Activated naive CD8-positive, alpha-beta T cell treated with anti-CD3 and anti-CD28 coated beads for 36 hours (primary cell): ENCODE results near the gene TRAPPC3. TPM values are rescaled to one million over a fixed set of nuclear protein-coding genes. Genes with fewer than 3 reads are reported as not detected.
"Not testable (repeated sequence)": the region's sequence is repeated elsewhere in the genome, so short reads cannot be mapped to it uniquely, and the experiment has no call there.

Source experiments
- DNase-seq: peaks from one replicate; pipeline ENCODE4 v3.0.0; 2021
- H3K27ac Mint-ChIP-seq: one replicate; pipeline ENCODE4 v1.8.0; 2022; ENCODE audit warnings: mild to moderate bottlenecking, moderate library complexity, mixed read lengths
- H3K27me3 Mint-ChIP-seq: one replicate; pipeline ENCODE4 v1.8.0; 2022; ENCODE audit warnings: mild to moderate bottlenecking, mixed read lengths
- H3K36me3 Mint-ChIP-seq: one replicate; pipeline ENCODE4 v1.8.0; 2021; ENCODE audit warnings: mild to moderate bottlenecking, mixed read lengths
- H3K4me1 Mint-ChIP-seq: one replicate; pipeline ENCODE4 v1.8.0; 2021; ENCODE audit warnings: mixed read lengths
- H3K4me3 Mint-ChIP-seq: one replicate; pipeline ENCODE4 v1.8.0; 2022; ENCODE audit warnings: mild to moderate bottlenecking, moderate library complexity, mixed read lengths
- H3K9me3 Mint-ChIP-seq: one replicate; pipeline ENCODE4 v1.8.0; 2022; ENCODE audit warnings: mixed read lengths
- total RNA-seq, 2 experiments: library from RNA; stranded (reverse); gene quantifications; one replicate each; pipeline ENCODE4 v1.2.3, GENCODE V29; 2021

Gene TRAPPC3
- total RNA-seq, 2 experiments from 2014 or later: 58.0 to 59.4 TPM

GRCh38 chr1:36159614-36160387 lies 10.5 kb upstream of the TRAPPC3 start:
- Mint-ChIP-seq H3K27ac (peak overlapping the region; percentile 93), H3K36me3 (peaks cover 46% of the 10 kb centered on the region), H3K4me3 (peak overlapping the region; percentile 86), H3K4me1 (peaks cover 62% of the 10 kb centered on the region), H3K9me3 (no peaks in the 10 kb centered on the region), H3K27me3 (no peaks in the 10 kb centered on the region)
- no peak for DNase-seq

DNA sequence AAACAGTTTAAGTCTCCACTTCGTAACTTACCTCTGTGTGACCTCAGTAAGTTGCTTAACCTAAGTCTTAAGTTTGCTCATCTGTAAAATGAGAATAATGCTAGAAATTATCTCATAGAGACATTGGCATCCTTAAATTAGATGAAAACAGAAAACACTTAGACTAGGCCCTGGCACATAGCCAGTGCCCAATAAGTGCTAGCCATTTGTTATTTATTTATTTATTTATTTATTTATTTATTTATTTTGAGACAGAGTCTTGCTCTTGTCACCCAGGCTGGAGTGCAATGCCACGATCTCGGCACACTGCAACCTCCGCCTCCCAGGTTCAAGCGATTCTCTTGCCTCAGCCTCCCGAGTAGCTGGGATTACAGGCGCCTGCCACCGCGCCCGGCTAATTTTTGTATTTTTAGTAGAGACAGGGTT lies 9.6 kb upstream of the TRAPPC3 start:
- peaks cover 61% of the 10 kb centered on the region for H3K4me1 Mint-ChIP-seq
- peaks cover 39% of the 10 kb centered on the region for H3K36me3 Mint-ChIP-seq
- peak overlapping the region; percentile 93 for H3K4me3 Mint-ChIP-seq
- peak overlapping the region; percentile 93 for H3K27ac Mint-ChIP-seq
- H3K27me3 Mint-ChIP-seq, DNase-seq, H3K9me3 Mint-ChIP-seq: not testable (repeated sequence)

DNA sequence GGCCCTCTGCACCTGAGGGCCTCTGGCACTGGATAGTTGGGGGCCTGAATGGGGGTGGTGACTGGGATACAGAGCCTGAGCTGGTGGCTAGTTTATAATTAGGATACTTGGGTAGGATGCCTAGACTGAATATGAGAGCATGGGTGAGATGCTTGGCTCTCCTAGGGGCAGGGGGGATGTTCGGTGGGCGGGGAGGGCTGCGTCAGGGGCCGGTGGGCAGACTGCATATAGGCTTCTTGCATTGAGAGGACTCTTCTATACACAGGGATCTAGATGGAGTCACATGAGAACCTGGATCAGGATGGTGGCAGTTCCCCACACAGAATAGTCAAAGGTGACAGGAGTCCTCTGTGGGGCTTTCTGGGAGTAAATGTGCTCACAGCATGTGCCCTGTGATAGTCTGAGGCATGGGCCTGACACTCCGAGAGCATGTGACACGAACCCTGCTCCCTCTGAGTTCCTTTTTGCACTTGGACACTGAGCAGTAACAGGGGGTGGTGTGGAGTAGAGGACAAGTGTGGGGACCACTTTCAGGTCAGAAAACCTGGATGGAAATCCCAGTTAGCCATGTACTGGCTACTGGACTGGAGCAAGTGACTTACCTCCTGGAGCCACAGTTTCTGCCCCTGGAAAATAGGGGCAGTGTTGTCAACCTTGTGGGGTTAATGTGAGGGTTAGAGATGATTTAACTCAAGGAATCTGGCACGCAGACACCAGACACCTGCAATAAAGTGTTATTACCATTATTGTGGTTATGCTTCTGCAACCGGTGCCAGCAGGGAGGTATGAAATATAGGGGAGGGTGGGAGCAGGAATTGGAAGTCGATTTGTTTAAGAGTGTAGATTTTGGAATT lies 8.9 kb upstream of the TRAPPC3 start:
- peaks cover 66% of the 10 kb centered on the region for H3K4me1 Mint-ChIP-seq
- peak overlapping the region; percentile 93 for H3K4me3 Mint-ChIP-seq
- no peaks in the 10 kb centered on the region for H3K9me3 Mint-ChIP-seq
- H3K27ac Mint-ChIP-seq: peak overlapping the region; percentile 90
- no peaks in the 10 kb centered on the region for H3K27me3 Mint-ChIP-seq
- no peak for DNase-seq
- peaks cover 39% of the 10 kb centered on the region for H3K36me3 Mint-ChIP-seq

GRCh38 chr1:36157115-36157903 lies 8.0 kb upstream of the TRAPPC3 start:
- peaks cover 64% of the 10 kb centered on the region for H3K4me1 Mint-ChIP-seq
- peak overlapping the region; percentile 93 for H3K4me3 Mint-ChIP-seq
- H3K36me3 Mint-ChIP-seq: peaks cover 36% of the 10 kb centered on the region
- no peaks in the 10 kb centered on the region for H3K27me3 Mint-ChIP-seq
- peak overlapping the region; percentile 90 for H3K27ac Mint-ChIP-seq
- H3K9me3 Mint-ChIP-seq: no peaks in the 10 kb centered on the region
- peak; percentile 40 for DNase-seq

- peak overlapping the region; percentile 90 for H3K27ac Mint-ChIP-seq
- H3K4me3 Mint-ChIP-seq: peak overlapping the region; percentile 93
- no peaks in the 10 kb centered on the region for H3K27me3 Mint-ChIP-seq
- no peaks in the 10 kb centered on the region for H3K9me3 Mint-ChIP-seq
- H3K36me3 Mint-ChIP-seq: peaks cover 28% of the 10 kb centered on the region
- peak; percentile 68 for DNase-seq
- H3K4me1 Mint-ChIP-seq: peaks cover 64% of the 10 kb centered on the region
These were observed 7.2 kb upstream of the TRAPPC3 start for GRCh38 chr1:36156329-36157114.

- peak; percentile 86 for DNase-seq
- Mint-ChIP-seq H3K27me3 (no peaks in the 10 kb centered on the region), H3K9me3 (no peaks in the 10 kb centered on the region), H3K4me3 (peak within 1 kb of the TSS; percentile 93), H3K27ac (peak within 1 kb of the TSS; percentile 92), H3K36me3 (peaks cover 23% of the 10 kb centered on the region), H3K4me1 (peaks cover 66% of the 10 kb centered on the region)
These were observed 6.4 kb upstream of the TRAPPC3 start, which contains the start of gene MAP7D1 for GRCh38 chr1:36155408-36156328. TSS of gene MAP7D1 (plus strand) at chr1:36156160. CDS start at chr1:36156418, 258 bp downstream.

DNA sequence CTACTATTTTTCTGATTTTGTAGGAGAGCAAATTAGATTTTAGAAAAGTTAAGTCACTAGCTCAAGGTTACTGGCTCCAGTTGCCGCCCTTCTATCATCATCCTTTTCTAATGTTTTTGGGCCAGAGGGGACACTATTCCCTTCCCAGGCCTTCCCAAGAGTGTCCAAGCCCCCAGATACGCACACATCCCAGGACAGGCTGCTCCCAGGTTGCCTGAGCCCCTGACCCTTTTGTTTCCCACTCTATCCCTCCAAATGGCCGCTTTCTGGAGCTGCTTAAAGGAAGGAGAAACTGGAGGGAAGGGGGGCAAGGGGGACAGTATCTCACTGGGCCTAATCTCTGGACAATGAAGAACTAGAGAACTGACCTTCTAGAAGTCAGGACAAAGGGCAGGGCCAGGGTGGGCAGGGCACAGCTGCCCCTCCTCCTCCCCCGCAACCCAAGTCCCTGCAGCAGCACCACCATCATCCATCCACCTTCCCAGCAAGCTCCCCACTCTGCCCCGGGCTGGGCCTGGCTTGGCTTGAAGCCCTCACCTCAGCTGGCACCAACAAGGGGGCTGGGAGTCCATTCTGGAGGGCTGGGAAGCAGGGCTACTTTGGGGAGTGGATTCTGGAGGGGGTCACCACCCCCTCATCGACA lies 5.6 kb upstream of the TRAPPC3 start:
- H3K9me3 Mint-ChIP-seq: no peaks in the 10 kb centered on the region
- peak overlapping the region; percentile 84 for H3K4me3 Mint-ChIP-seq
- peaks cover 67% of the 10 kb centered on the region for H3K4me1 Mint-ChIP-seq
- H3K36me3 Mint-ChIP-seq: peaks cover 20% of the 10 kb centered on the region
- DNase-seq: no peak
- H3K27ac Mint-ChIP-seq: peak overlapping the region; percentile 92
- H3K27me3 Mint-ChIP-seq: no peaks in the 10 kb centered on the region

- Mint-ChIP-seq H3K4me1 (peaks cover 65% of the 10 kb centered on the region), H3K36me3 (peaks cover 17% of the 10 kb centered on the region), H3K4me3 (peak overlapping the region; percentile 84)
These were observed 5.0 kb upstream of the TRAPPC3 start for GRCh38 chr1:36154335-36154734.

DNA sequence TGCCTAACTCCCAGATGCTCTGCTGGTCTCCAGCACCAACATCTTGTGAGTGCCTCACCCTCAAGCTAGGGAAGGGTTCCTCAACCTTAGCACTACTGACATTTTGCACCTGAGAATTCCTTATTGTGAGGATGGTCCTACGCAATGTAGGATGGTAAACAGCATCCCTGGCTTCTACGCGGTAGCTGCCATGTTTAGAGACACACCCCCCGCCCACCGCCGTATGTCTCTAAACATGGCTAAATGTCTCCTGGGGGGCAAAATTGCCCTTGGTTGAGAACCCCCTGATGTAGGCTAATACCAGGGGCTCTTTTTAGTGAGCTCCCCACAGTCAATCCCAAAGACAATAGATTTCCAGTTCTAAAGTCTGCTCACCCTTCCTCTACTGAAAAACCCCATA lies 4.2 kb upstream of the TRAPPC3 start:
- Mint-ChIP-seq H3K27ac (peak overlapping the region; percentile 3), H3K4me1 (peaks cover 60% of the 10 kb centered on the region), H3K9me3 (no peaks in the 10 kb centered on the region), H3K4me3 (no peak overlapping the region), H3K27me3 (no peaks in the 10 kb centered on the region), H3K36me3 (peaks cover 13% of the 10 kb centered on the region)
- DNase-seq: no peak

More at GRCh38 chr1:36154335-36154734, 5.0 kb upstream of the TRAPPC3 start:
- peak overlapping the region; percentile 92 for H3K27ac Mint-ChIP-seq
- no peak for DNase-seq
- H3K9me3 Mint-ChIP-seq: no peaks in the 10 kb centered on the region
- no peaks in the 10 kb centered on the region for H3K27me3 Mint-ChIP-seq

DNA sequence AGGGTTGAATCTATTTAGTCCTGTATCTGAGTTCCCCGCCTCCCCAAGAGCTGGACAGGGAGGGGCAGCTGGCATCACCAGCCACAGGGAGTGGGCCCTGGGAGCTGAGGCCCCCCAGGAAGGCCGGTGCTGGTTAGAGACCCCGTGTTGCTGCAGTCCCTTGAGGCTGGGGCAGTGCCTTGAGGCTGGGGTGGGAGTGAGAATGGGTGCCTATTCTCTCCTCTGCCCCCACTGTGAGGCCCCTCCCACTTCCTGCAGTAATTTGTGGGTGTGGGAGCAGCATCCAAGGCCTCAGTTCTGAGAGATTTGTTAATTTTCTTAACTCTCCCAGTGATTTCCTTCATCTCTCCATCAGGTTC lies 2.5 kb upstream of the TRAPPC3 start:
- peak; percentile 62 for DNase-seq
- H3K36me3 Mint-ChIP-seq: peaks cover 12% of the 10 kb centered on the region
- peak overlapping the region; percentile 86 for H3K27ac Mint-ChIP-seq
- H3K4me1 Mint-ChIP-seq: peaks cover 57% of the 10 kb centered on the region
- no peaks in the 10 kb centered on the region for H3K9me3 Mint-ChIP-seq
- H3K4me3 Mint-ChIP-seq: peak overlapping the region; percentile 42
- no peaks in the 10 kb centered on the region for H3K27me3 Mint-ChIP-seq

DNA sequence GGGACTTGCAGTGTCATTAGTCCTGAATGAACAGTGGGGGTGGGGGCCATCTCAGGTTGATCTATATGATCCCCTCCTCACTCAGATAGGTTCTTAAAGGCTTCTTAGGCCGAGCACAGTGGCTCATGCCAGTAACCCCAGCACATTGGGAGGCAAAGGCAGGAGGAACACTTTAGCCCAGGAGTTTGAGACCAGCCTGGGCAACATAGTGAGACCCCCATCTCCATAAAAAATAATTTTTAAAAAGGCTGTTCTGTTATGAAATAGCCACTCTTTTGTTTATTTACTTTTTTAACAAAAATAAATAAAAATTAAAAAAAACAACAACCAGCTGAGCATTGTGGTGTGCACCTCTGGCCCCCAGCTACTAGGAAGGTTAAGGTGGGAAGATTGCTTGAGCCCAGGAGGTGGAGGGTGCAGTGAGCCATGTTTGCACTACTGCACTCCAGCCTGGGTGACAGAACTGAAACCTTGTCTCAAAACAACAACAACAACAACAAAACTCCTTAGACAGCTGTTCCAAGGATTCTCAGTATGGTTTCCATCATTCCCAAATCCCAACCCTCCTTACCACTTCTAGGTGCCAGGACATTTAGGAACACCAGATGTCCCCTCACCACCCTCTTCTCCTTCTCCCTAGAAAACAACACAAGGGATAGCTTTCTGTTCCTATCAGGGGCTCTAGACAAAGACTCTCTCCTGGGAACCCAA lies 2.0 kb upstream of the TRAPPC3 start:
- Mint-ChIP-seq H3K27ac (peak overlapping the region; percentile 95), H3K4me1 (peaks cover 59% of the 10 kb centered on the region)

DNA sequence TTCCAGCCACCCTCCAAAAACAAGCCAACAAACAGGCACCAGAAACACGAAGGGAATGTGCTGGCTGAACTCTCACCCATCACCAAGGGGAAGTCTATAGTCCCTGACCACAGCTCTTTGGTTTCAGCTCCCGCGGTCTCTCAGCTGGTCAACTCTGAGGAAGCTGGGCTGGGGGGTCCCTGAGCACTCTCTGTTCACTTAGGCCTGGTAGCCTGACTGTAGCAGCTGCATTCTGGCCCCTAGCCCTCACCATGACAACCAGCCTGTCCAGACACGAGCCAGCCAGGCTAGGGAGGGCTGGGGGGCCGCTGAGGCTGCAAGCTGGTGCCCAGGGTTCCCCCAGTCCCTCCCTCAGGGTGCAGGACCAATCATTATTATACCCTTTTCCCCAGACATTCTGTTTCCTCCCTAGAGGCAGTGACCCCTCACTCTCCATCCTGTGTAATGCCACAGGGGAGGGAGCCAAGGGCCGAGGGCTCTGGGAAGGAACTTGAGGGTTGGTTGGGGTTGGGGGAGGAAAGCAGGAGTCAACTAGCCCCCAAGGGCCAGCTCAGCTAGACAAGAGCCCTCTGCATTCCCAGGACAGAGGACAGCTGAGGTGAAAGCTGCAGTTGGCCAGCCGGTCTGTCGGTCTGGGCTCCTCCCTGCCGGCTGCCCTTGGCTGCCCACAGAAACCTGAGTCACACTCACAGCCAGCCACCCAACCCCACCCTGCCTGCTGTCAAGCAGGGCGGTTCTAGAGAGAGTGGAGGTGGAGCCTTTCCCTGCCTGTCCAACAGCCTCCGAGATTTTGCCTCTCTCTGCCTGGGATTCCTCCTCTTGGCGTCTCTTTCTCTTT lies 1.2 kb upstream of the TRAPPC3 start:
- DNase-seq: peak; percentile 86
- peak overlapping the region; percentile 93 for H3K4me3 Mint-ChIP-seq
- peaks cover 14% of the 10 kb centered on the region for H3K36me3 Mint-ChIP-seq
- no peaks in the 10 kb centered on the region for H3K9me3 Mint-ChIP-seq
- peaks cover 59% of the 10 kb centered on the region for H3K4me1 Mint-ChIP-seq
- no peaks in the 10 kb centered on the region for H3K27me3 Mint-ChIP-seq
- H3K27ac Mint-ChIP-seq: peak overlapping the region; percentile 95

More for the DNA sequence above, 2.0 kb upstream of the TRAPPC3 start:
- H3K9me3 Mint-ChIP-seq: no peaks in the 10 kb centered on the region
- no peaks in the 10 kb centered on the region for H3K27me3 Mint-ChIP-seq
- no peak for DNase-seq
- peaks cover 14% of the 10 kb centered on the region for H3K36me3 Mint-ChIP-seq
- peak overlapping the region; percentile 42 for H3K4me3 Mint-ChIP-seq
